Right lobe of liver (tissue), 4 donors: Measurements from ENCODE around the gene GFRA1.

ENCODE experiments used
- CTCF ChIP-seq, 4 donors: fragments of 200-600 bp in 3 of 4; fragments of 450-650 bp in 1 of 4; IDR thresholded peaks; one replicate each; pipeline versions ENCODE4 v1.5.1 to v1.8.0; 2016 to 2022; ENCODE audit warnings: antibody characterized with exemption in 4 of 4, mild to moderate bottlenecking in 2 of 4
- POLR2A ChIP-seq: fragments of 450-650 bp; IDR thresholded peaks from one replicate; pipeline ENCODE4 v1.6.1; 2017; ENCODE audit warnings: antibody characterized with exemption, mild to moderate bottlenecking
- donor health status: DM: no; HTN: no; CAD: no.
- donor health status: DM: no; HTN: no; CAD: no.
- donor health status: DM: no; HTN: yes; CAD: no.

DNA sequence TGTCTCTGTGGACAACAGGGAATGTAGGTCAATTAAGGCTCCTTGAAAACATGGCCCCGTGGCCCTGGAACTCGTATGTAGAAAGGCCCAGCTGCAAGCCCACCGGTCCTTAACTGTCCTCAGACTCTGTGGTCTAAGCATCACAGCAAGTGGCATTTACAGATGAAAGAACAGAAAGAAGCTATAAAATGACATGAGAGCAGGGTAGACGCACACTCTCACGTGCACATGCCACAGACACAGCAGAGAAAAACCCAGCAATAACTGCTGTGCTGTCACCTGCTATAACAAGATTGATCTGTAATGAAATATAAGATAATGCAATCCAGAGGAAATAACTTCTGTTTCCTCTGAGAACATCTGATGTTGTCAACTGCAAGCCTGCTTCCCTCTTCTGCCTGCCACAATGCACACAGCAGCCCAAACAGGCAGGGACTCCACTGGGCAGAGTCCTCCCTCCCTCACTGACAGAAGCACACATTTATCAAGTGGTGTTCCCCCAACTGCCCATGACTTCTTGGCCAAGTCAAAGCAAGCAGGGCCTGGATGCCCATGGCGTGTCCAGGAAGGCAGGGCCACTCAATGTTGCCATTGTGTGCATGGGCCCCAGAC, 63.9 kb downstream of the GFRA1 start:
- TF ChIP-seq CTCF (IDR thresholded peaks at IDR 0.05) = no peak
- no peak for TF ChIP-seq POLR2A
